Glomerular endothelial cell (primary cell): ENCODE measurements around the gene MAMSTR. TPM values are rescaled to one million over a fixed set of nuclear protein-coding genes. Genes with fewer than 3 reads are reported as not detected.
"Not testable (repeated sequence)": the region's sequence is repeated elsewhere in the genome, so short reads cannot be mapped to it uniquely, and the experiment has no call there.

Experiments
- DNase-seq: peaks from one replicate; pipeline ENCODE4 v3.0.0-alpha.2; 2011; ENCODE audit warnings: low read depth, low spot score; ENCODE audit errors: extremely low read depth
- total RNA-seq: library from RNA; depleted of rRNA; stranded (reverse); fragments of >200 nt; gene quantifications from 2 replicates; pipeline ENCODE4 v1.2.3, GENCODE V29; 2015

MAMSTR gene
- total RNA-seq, 1 donor from 2014 or later = 1.6 TPM

DNA sequence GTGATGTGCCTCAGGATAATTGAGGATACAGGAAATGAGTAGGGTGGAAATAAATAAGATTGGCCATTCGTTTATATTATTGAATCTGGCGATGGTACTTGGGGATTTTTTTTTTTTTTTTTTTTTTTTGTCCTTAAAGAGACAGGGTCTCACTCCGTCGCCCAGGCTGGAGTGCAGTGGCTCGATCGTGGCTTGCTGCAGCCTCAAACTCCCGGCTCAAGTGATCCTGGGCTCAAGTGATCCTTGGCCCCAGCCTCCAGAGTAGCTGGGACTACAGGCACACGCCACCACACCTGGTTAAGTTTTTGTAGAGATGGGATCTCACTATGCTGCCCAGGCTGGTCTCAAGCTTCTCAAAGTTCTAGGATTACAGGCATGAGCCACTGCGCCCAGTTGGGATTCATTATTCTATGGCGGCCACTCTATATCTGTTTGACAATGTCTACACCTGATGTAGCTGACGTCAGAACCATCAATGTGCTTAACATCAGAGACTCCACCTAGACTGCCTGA is 2.7 kb upstream of the MAMSTR start:
- DNase-seq = no peak

DNA sequence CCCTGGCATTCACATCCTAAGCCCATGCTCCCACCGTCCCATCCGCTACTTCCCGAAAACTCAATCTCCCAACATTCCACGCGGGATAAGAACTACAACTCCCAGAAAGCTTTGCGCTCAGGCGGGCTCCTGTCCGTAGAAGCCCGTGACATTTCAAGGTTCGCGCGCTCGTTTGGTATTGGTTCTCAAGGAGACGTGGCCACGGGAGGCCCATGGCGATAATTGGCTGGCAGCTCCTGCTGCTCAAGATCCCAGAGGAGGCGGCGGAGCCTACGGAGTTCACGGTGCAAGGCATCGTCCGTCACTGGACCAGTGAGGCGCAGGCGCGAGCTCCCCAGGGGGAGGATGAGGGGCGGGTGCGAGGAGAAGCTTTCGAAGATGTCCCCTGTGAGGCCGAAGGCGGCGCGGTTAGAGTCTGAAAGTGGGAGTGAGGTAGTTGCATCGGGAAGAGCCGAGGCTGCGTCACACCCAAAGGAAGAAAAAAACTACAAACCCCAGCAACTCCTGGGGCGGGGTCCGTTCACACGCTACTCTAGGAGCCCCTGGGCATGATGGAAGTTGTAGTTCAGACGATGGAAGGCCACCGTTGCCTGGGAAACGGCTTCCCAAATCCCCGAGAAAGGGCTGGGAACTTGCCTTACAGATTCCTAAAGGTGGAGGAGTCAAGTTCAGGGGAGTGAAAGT is 1.2 kb upstream of the MAMSTR start:
- no peak for DNase-seq

DNA sequence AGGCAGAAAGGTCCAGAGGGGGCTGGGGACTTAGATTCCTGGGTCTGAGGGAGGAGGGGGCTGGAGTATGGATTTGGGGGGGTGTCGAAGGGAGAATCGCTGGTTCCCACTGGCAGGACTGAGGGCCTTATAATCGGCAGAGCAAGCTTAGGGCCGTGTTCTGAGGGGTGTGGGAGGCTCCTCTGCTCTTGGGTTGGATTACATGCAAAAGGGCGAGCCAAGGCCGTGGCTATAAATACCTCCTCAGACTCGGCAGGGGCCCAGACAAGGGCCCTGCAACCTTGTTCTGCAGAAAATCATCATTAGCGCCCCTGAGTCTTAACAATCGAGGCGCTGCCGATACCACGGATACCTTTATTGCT is 707 bp upstream of the MAMSTR start:
- DNase-seq = no peak

DNA sequence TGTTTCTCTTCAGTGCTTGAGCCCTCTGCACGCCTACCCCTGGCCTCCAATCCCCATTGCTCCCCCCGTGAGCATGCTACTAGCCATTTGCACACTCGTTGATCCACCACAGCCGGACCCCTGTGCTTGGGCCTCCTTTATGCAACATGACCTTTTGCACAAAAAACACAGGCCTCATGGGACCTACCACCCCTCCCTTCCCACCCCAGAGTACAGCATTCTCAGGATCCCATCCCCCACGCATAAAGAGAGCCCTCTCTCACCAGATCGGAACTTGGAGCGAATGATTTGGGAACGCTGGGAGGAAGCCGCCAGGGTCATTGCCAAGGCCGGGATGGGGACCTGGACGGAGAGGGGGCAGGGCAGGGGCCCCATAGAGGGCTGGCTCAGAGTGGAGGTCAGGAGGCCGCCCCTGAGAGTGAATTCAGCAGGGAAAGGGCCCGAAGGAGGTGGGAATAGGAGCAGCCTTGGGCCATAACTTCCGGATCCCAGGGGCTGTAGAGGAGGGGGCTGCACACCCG is 754 bp downstream of the MAMSTR start:
- no peak for DNase-seq

DNA sequence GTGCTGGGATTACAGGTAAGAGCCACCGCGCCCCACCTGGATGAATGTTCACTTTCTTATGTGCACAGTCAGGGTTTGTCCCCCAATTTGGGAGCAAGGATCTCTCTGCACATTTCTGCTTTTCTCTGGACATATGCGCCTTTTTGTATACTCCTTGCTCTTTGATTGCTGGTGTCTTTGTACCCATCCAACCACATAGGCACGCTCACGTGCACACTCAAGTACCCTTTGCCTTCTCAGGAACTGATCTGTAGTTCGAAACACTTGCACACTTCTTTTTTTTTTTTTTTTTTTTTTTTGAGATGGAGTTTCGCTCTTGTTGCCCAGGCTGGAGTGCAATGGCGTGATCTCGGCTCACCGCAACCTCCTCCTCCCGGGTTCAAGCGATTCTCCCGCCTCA is 1.4 kb downstream of the MAMSTR start:
- DNase-seq = not testable (repeated sequence)

DNA sequence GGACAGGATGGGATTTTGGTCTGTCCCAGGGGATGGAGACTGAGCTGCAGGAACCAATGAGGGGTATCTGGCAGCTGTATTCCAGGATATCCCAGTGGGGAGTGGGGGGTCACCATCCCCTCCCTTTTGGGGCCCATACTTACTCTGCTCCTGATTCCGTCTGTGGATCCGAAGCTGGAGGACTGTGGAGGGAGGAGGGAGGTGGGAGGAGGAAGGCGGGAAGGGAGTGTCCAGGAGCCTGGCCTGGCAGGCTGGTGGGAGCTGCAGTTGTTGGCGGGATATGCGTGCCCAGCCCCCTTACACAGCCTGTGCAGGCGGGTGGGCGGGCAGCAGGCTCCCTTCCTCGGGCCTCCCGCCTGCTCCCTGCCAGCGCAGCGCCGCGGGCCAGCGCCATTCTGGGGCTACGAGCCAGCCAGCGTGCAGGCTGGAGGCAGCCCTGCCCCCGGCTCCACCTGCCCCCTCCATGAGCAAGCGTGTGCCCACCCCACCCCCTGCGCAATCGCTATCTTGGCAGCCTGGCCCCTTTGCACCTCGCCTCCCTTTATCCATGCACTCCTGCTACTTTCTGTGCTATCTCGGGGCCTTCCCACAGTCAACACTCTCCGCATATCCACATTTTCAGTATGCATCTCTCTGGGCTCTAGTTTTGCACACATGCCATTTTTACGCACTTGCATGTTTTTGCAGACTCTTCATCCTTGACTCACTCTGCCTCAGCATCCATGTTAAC is 2.8 kb downstream of the MAMSTR start:
- DNase-seq = no peak

GRCh38 chr19:48715681-48716171 is 3.8 kb downstream of the MAMSTR start:
- no peak for DNase-seq

DNA sequence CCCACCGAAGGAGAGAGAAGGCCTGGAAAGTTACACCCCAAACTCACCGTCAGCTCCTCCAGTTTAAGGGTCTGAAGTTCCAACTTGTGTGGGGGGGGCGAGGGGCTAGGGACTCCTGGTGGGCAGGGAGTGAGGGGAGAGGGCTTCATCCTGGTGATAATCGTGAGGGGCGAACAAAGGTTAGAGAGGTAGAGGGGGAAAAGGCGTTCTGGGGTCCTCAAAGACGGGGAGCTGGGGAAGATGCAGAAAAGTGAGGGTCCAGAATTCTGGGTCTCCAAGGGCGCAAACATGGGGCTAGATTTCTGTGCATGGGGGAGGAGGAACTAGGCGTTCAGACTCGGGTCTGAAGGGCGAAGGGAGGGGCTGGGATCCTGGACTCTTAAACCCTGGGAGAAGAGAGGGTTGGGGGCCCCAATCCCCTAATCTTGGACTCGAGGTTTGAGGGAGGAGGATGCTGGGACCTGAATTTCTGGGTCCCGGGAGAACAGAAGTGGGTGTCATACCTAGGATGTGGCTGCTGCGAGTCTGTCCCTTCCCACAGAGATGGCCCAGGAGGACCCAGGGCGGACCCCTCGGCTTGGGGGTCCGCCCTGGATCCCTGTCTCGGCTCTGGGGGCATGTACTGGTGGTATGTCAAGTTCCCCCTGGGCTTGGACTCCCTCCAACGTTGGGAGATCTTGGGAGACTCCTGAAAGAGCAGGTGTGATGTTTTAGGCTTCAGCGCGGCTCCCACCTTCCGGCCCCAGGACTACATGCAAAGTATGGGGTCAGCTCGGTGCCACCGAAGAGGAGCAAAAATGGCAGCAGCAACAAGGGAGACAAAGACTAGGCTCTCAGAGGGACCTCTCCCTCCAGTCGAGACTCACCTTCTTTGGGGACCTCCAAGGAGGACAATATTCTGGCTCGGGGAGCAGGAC is 4.5 kb downstream of the MAMSTR start:
- DNase-seq = no peak

DNA sequence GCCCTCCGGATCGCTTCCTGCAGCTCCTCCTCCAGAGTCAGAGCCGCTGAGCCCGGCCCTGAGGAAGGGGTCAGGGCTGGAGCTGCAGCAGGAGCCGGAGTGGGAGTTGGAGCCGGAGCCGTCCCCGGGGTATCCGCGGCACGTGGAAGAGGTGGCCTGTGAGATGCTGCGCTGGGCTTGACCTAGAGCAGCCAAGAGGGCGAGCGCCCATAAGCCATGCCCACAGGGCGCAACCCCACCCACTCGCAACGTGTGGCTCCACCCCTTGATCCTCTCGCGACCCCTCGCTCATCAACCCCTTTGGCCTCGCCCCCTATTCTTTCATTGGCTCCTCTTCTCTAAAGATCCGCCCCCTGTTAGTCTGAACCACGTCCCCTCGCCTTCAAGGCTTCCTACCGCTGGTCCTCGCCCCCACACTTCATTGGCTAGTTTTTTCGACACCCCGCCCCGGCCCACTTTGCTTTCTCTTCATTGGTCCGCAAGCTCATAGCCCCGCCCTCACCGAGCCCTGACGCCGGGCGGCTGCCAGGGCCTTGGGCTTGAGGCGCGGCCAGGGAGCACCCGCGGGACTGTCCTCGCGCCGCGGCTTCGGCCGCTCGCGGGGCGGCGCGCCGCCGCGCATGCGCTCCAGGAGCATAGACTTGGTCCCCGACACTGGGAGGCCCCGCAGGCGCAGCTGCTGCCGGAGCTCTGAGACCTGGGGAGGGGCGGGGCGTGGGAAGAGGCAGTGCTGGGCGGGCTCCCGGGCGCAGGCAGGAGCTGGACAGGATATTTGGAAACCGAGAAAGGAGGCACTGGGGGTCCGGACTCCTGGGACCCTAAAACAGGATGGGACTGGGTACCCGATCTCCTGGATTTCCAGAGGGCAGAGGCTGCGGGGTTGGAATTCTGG is 5.4 kb downstream of the MAMSTR start:
- peak; percentile 96 for DNase-seq

- no peak for DNase-seq
These were observed 6.3 kb downstream of the MAMSTR start for GRCh38 chr19:48713041-48713863.

DNA sequence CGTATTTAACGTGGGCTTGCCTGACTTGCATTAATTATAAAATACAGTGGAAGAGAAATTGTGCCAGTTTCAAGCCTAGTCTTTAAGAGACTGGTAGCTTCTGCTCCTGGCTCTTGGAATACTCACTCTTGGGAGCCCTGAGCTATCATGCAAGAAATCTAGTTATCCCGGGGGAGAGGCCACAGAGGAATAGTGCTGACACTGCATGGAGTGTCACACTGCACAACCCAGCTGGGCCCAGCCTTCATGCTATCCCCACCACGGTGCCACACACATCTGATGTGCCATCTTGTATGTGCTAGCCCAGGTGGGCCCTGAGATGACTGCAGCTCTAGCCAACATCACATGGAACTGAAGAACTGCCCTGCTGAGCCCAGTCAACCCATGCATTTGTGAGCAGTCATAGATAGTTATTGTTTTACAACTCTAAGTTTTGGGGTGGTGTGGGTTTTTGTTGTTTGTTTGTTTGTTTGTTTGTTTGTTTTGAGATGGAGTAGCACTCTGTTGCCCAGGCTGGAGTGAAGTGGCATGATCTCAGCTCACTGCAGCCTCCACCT is 8.3 kb downstream of the MAMSTR start:
- DNase-seq = no peak

GRCh38 chr19:48708471-48708870 is 11.1 kb downstream of the MAMSTR start:
- DNase-seq = no peak

GRCh38 chr19:48705431-48705830 is 14.1 kb downstream of the MAMSTR start:
- no peak for DNase-seq

GRCh38 chr19:48703316-48703715 is 16.2 kb downstream of the MAMSTR start:
- no peak for DNase-seq

DNA sequence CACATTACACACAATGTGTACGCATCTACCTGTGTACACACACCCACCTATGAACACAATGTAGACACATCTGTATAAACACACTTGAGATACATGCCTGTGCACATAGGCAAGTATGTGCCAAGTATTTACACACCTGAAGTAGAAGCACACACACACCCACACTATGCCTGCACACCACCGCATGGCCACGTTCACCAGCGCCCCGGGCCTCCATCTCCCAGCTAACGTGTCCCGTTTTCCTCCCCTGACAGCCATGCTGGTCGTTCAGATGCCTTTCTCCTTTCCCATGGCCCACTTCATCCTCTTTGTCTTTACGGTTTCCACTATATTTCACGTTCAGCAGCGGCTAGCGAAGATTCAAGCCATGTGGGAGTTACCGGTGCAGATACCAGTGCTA is 16.8 kb downstream of the MAMSTR start:
- DNase-seq = no peak

DNA sequence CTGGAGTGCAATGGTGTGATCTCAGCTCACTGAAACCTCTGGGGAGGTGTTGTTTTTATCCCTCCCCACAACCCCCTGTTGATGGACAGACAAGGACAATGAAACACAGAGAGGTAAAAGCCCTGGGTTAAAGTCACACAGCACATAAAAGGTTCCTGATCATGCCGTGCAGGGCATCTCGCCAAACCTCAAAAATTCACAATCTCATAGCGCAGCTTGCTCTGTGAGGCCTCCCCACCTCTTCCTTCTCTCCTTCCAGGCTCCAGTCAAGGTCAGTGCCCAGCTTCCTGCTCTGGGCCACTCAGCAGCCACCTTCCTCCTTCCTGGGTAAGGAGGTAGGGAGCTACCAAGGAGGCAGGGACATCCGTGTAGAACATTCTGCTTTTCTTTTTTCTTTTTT is 21.5 kb downstream of the MAMSTR start:
- DNase-seq = no peak

DNA sequence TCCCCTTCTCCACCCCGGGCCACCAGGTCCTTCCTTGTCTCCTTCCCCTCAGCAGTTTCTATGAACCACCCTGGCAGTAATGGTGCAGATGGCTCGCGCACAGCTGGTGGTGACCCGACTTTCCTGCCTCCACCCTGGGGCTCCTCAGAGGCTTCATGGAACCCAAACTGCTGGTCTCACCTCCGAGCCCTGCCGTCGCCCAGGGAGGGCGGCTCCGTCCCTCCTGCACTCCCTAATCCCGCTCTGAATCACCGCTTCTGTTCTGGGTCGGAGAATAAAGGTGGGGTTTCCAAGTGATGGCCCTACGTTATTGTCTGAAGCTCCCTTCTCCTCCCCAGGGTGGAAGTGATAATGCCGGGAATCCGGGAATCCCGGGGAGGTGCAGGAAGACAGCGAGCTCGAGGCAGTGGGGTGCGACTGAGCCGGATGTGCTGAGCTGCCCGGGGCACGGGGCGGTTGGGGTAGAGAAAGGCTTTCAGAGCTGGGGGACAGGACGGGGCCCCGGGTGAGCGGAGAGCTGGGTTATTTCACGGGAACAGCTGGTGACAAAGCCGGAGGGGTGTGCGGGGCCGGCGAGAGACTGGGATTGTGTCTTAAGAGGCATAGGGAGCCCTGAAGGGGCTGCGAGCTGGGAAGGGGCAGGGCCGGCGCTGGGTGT is 23.0 kb downstream of the MAMSTR start:
- DNase-seq = no peak

DNA sequence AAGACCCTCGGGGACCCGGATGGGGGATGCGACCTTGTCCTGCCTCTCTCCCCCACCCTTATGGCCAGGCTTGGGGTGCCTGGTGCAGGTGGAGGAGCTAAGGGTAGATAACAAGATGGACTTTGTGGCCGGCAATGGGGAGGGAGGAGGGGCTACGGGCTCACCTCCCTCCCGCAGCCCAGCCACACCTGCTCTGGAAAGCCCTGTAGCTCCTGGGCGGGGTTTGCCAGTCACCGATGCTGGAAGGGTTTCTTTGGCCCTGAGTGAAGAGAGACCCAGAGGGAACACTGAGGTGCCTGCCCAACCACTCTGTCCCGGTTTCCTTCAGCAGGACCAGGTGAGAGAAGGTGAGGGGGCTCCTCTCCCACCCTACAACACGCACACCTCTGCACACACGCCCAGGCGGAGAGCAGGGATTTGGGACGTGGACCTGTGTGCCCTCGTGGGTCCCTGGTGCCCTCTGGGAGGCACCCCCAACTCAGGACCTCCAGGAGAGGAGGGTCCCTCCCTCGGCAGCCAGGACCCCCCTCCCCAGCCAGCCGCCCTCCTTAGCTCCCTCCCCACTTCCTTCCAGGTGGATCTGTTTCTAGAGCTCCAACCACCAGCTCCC is 23.7 kb downstream of the MAMSTR start, which contains the start of gene FUT2:
Gene FUT2 (plus strand): TSS at position 229 of the 610 bp plus-strand sequence. CDS start 6,986 bp downstream, outside the sequence.
- DNase-seq = no peak
